ENCODE results near the gene TADA2B.
A peak's percentile ranks its signal among the peaks of the same experiment; 100 is the strongest.

The TADA2B gene

GRCh38 chr4:7043284-7044136, at the start of gene TADA2B:
Gene TADA2B (plus strand): TSS chr4:7043372. CDS start chr4:7043580, 208 bp downstream.
- peak; percentile 25 to 41 for DNase-seq

GRCh38 chr4:6996481-6996880, 46.7 kb upstream of the TADA2B start:
- DNase-seq, result no peak

- DNase-seq, result no peak
Measured at GRCh38 chr4:6999172-7000086, 43.7 kb upstream of the TADA2B start.

GRCh38 chr4:7000421-7001176, 42.6 kb upstream of the TADA2B start:
- no peak for DNase-seq

- DNase-seq, result no peak
Measured at GRCh38 chr4:7001271-7001670, 41.9 kb upstream of the TADA2B start.

- DNase-seq, result no peak
Measured at GRCh38 chr4:7002336-7002735, 40.8 kb upstream of the TADA2B start.

- DNase-seq, result no peak
Measured at GRCh38 chr4:7003176-7003878, 39.8 kb upstream of the TADA2B start.

- no peak for DNase-seq
Measured at GRCh38 chr4:7003879-7004240, 39.3 kb upstream of the TADA2B start.

- no peak for DNase-seq
Measured at GRCh38 chr4:7004331-7004730, 38.8 kb upstream of the TADA2B start.

- no peak for DNase-seq
Measured at GRCh38 chr4:7005571-7005970, 37.6 kb upstream of the TADA2B start.

GRCh38 chr4:7006411-7006810, 36.8 kb upstream of the TADA2B start:
- DNase-seq, result no peak

GRCh38 chr4:7007142-7007907, 35.8 kb upstream of the TADA2B start:
- DNase-seq, result no peak

GRCh38 chr4:7007944-7008343, 35.2 kb upstream of the TADA2B start:
- DNase-seq, result no peak

- DNase-seq, result no peak
Measured at GRCh38 chr4:7009564-7009963, 33.6 kb upstream of the TADA2B start.

GRCh38 chr4:7013175-7013574, 30.0 kb upstream of the TADA2B start:
- no peak for DNase-seq

- DNase-seq, result no peak
Measured at GRCh38 chr4:7014815-7015214, 28.4 kb upstream of the TADA2B start.

- no peak for DNase-seq
Measured at GRCh38 chr4:7015383-7016035, 27.7 kb upstream of the TADA2B start.

- DNase-seq, result no peak
Measured at GRCh38 chr4:7016086-7016485, 27.1 kb upstream of the TADA2B start.

GRCh38 chr4:7016512-7016911, 26.7 kb upstream of the TADA2B start:
- no peak for DNase-seq

- DNase-seq, result no peak
Measured at GRCh38 chr4:7017446-7018048, 25.6 kb upstream of the TADA2B start.

- DNase-seq, result no peak
Measured at GRCh38 chr4:7018281-7018680, 24.9 kb upstream of the TADA2B start.

Measured in AML-193 (cell line).